OCI-LY7 (cell line): Measurements from ENCODE around the gene ZNRD2. TPM values are rescaled to one million over a fixed set of nuclear protein-coding genes. Genes with fewer than 3 reads are reported as not detected.

Experiments
- BruUV-seq: library from RNA; stranded (reverse); fragments of 400-500 nt; replicated peaks from 2 replicates; lab custom pipeline; 2021; lab: Mats Ljungman, UMichigan
- CTCF ChIA-PET: fragments of 300-600 bp; sonication (Branson Sonifier 250); formaldehyde crosslinking; loops from one replicate; lab custom pipeline; 2022; ENCODE audit warnings: antibody characterized with exemption; ENCODE audit not compliant: unreplicated experiment; lab: Charles Lee
- POLR2A ChIA-PET: fragments of 300-600 bp; sonication (Branson Sonifier 250); formaldehyde crosslinking; loops from one replicate; lab custom pipeline; 2022; ENCODE audit warnings: antibody characterized with exemption; lab: Charles Lee
- DNase-seq: peaks from one replicate; pipeline ENCODE4 v3.0.0-alpha.2; 2015; ENCODE audit warnings: low spot score
- H2AFZ ChIP-seq: fragments of 200-600 bp; sonication (generic), shearing (Covaris generic); 2 replicates; pipeline ENCODE4 v1.6.1; 2014; ENCODE audit warnings: mild to moderate bottlenecking, antibody characterized with exemption, low read length, moderate library complexity
- H3K27ac ChIP-seq: fragments of 200-600 bp; sonication (generic); 2 replicates; pipeline ENCODE4 v1.5.1; 2014; ENCODE audit warnings: mixed run types, low read depth, mild to moderate bottlenecking, moderate library complexity, low read length, inconsistent platforms; ENCODE audit not compliant: poor library complexity, severe bottlenecking
- H3K36me3 ChIP-seq: fragments of 200-600 bp; sonication (generic); 2 replicates; pipeline ENCODE4 v1.6.1; 2014; ENCODE audit warnings: mild to moderate bottlenecking, antibody characterized with exemption, low read length, moderate library complexity, mixed read lengths; ENCODE audit not compliant: insufficient read depth
- H3K4me1 ChIP-seq: fragments of 200-600 bp; sonication (generic); 2 replicates; pipeline ENCODE4 v1.5.1; 2014; ENCODE audit warnings: mild to moderate bottlenecking, low read length; ENCODE audit not compliant: insufficient read depth, poor library complexity, severe bottlenecking
- H3K4me2 ChIP-seq: fragments of 200-600 bp; sonication (generic); 2 replicates; pipeline ENCODE4 v1.6.1; 2014; ENCODE audit warnings: mild to moderate bottlenecking, low read length
- H3K4me3 ChIP-seq: fragments of 200-600 bp; sonication (generic); 2 replicates; pipeline ENCODE4 v1.5.1; 2014; ENCODE audit warnings: mild to moderate bottlenecking, low read depth, low read length; ENCODE audit not compliant: poor library complexity, severe bottlenecking
- H3K79me2 ChIP-seq: fragments of 200-600 bp; sonication (generic); 2 replicates; pipeline ENCODE4 v1.6.1; 2016; ENCODE audit warnings: low read depth, mild to moderate bottlenecking, low read length, moderate library complexity, mixed read lengths; ENCODE audit not compliant: insufficient read depth
- H3K9me2 ChIP-seq: fragments of 200-600 bp; sonication (generic); 2 replicates; pipeline ENCODE4 v1.6.1; 2016; ENCODE audit warnings: mild to moderate bottlenecking, low read length, mixed read lengths; ENCODE audit not compliant: insufficient read depth
- H3K9me3 ChIP-seq: fragments of 200-600 bp; sonication (generic); 2 replicates; pipeline ENCODE4 v1.6.1; 2014; ENCODE audit warnings: mild to moderate bottlenecking, mixed run types, low read length, mixed read lengths
- H4K20me1 ChIP-seq: fragments of 200-600 bp; sonication (generic); 2 replicates; pipeline ENCODE4 v1.6.1; 2014; ENCODE audit warnings: mild to moderate bottlenecking, antibody characterized with exemption, low read length, moderate library complexity, mixed read lengths; ENCODE audit not compliant: insufficient read depth
- EZH2phosphoT487 ChIP-seq: fragments of 200-600 bp; sonication (generic); IDR thresholded peaks from 2 replicates; pipeline ENCODE4 v1.6.1; 2018; ENCODE audit warnings: low read depth, borderline replicate concordance, mild to moderate bottlenecking, mixed run types, antibody characterized with exemption, low read length, moderate library complexity, mixed read lengths
- intact Hi-C: fragments of 100-400 bp; cut with micrococcal nuclease; formaldehyde crosslinking; loops from one replicate; pipeline ENCODE4 v1.10.0; 2022; ENCODE audit not compliant: unreplicated experiment
- total RNA-seq, 2 experiments: library from RNA; depleted of rRNA in 1 of 2; stranded (reverse); fragments of >200 nt in 1 of 2; shearing (Covaris generic) in 1 of 2; gene quantifications; 2 replicates each; pipeline ENCODE4 v1.2.3, GENCODE V29; 2014 to 2022
- TF ChIP-seq, protein P1 (sequence below): fragments of 200-600 bp; sonication (generic); conservative IDR thresholded peaks from 2 replicates; pipeline ENCODE4 v1.5.1; 2014; ENCODE audit warnings: mild to moderate bottlenecking, antibody characterized with exemption, low read length, moderate library complexity, mixed read lengths

Gene ZNRD2
- total RNA-seq, 2 experiments from 2014 or later = 43.4 to 60.4 TPM

DNA sequence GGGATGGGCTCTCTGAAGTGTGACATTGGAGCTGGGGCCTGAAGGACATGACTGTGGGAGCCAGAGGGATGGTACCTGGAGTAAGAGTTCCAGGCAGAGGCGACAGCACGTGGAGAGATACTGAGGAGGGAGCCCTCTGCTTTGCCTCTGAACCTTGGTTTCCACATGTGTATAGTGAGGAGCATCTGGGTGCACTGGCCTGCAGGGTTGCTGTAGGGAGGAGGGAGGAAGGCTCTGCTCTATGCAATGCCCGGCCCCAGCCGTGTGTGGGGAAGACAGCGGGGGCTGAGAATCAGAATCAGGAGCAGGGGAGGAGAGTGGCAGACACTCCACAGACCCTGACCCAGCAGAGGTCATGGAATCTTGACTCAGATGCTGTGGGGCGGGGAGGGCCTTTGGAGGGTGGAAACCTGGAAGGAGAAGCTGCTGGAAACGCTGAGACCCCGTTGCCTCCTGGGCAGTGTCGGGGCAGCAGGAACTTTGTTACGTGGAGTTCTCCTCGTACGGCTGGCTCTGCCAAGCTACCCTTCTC, 41.4 kb upstream of the ZNRD2 start:
- peaks cover 7% of the 10 kb centered on the region; the same call in 1 of the 2 replicates for H3K79me2 ChIP-seq
- H3K4me2 ChIP-seq = no peak overlapping the region
- peaks cover 21% of the 10 kb centered on the region for H3K4me1 ChIP-seq
- H4K20me1 ChIP-seq = no peaks in the 10 kb centered on the region
- peaks cover 29% of the 10 kb centered on the region; the same call in 1 of the 2 replicates for H3K36me3 ChIP-seq
- ChIA-PET POLR2A (no interaction called here), CTCF (no interaction called here)
- no peak overlapping the region for H3K4me3 ChIP-seq
- H3K9me2 ChIP-seq = no peaks in the 10 kb centered on the region
- no peak overlapping the region for H3K27ac ChIP-seq
- intact Hi-C loops = no loop called here
- no peak for DNase-seq
- H2AFZ ChIP-seq = no peak overlapping the region
- no peaks in the 10 kb centered on the region for H3K9me3 ChIP-seq
- no TSS peak for BruUV-seq
- TF ChIP-seq EZH2phosphoT487 = no peak
- TF ChIP-seq, protein P1, sequence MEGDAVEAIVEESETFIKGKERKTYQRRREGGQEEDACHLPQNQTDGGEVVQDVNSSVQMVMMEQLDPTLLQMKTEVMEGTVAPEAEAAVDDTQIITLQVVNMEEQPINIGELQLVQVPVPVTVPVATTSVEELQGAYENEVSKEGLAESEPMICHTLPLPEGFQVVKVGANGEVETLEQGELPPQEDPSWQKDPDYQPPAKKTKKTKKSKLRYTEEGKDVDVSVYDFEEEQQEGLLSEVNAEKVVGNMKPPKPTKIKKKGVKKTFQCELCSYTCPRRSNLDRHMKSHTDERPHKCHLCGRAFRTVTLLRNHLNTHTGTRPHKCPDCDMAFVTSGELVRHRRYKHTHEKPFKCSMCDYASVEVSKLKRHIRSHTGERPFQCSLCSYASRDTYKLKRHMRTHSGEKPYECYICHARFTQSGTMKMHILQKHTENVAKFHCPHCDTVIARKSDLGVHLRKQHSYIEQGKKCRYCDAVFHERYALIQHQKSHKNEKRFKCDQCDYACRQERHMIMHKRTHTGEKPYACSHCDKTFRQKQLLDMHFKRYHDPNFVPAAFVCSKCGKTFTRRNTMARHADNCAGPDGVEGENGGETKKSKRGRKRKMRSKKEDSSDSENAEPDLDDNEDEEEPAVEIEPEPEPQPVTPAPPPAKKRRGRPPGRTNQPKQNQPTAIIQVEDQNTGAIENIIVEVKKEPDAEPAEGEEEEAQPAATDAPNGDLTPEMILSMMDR = no peak

DNA sequence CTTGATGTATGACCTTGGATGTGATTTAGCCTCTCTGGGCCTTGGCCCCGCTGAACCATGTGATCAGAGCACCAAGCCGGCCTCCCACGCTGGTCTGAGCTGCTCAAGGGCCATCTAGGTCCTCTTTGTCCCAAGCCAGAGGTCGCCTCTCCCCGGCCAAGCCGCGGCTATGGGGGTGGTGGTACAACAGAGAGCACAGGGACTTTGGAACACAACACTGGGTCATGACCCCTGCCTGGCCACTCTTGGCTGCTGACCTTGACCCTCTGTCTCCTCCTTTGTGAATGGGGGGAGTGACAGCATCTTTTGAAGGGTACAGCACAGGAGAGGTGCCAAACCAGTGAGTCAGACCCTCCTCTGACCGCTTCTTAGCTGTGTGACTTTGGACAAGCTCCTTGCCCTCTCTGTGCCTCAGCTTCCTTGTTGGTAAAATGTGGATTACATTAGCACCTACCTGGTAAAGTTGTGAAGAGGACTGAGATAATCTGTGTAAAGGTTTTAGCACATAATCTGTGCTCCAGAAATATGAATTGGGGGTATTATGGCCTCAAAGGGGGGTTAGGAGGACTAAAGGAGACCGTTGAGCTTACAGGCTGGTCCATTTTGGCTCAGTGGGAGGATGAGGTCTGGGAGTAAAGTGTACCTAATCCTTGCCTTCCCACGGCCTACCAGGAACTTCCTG, 40.7 kb upstream of the ZNRD2 start:
- H3K4me2 ChIP-seq = no peak overlapping the region
- no peaks in the 10 kb centered on the region for H4K20me1 ChIP-seq
- ChIA-PET CTCF (interaction anchor here (1.0 kb wide), 1 partner anchor 9 kb away, joined by 3 read pairs; no protein-coding TSS in a partner anchor), POLR2A (no interaction called here)
- H3K4me1 ChIP-seq = peaks cover 16% of the 10 kb centered on the region
- no peaks in the 10 kb centered on the region for H3K9me3 ChIP-seq
- H3K9me2 ChIP-seq = no peaks in the 10 kb centered on the region
- no peak for DNase-seq
- peaks cover 7% of the 10 kb centered on the region; the same call in 1 of the 2 replicates for H3K79me2 ChIP-seq
- TF ChIP-seq EZH2phosphoT487 = no peak
- TF ChIP-seq, protein P1 = no peak
- no TSS peak for BruUV-seq
- peaks cover 29% of the 10 kb centered on the region; the same call in 1 of the 2 replicates for H3K36me3 ChIP-seq
- H2AFZ ChIP-seq = no peak overlapping the region
- intact Hi-C loops = no loop called here
- no peak overlapping the region for H3K4me3 ChIP-seq
- H3K27ac ChIP-seq = no peak overlapping the region

DNA sequence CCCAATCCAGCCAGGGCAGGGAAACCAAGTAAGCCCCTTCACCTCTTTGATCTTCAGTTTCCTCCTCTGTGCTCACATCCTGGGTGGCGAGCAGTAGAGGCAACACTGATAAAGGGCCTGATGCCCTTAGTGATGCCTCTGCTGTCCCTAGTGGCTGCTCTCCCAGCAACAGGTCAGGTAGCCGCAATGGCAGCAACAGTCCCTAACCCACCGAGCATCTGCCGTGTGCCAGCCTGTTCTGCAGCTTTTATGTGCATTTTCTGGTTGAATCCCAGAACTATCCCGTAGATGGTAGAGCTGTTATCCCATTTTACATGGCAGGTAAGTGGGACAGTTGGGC, 40.1 kb upstream of the ZNRD2 start:
- peaks cover 29% of the 10 kb centered on the region; the same call in 1 of the 2 replicates for H3K36me3 ChIP-seq
- H4K20me1 ChIP-seq = no peaks in the 10 kb centered on the region
- no TSS peak for BruUV-seq
- H3K4me2 ChIP-seq = no peak overlapping the region
- ChIA-PET CTCF (interaction anchor here (1.0 kb wide), 1 partner anchor 8 kb away, joined by 3 read pairs; no protein-coding TSS in a partner anchor), POLR2A (no interaction called here)
- peaks cover 16% of the 10 kb centered on the region for H3K4me1 ChIP-seq
- H2AFZ ChIP-seq = no peak overlapping the region
- no peak overlapping the region for H3K27ac ChIP-seq
- no peaks in the 10 kb centered on the region for H3K9me2 ChIP-seq
- intact Hi-C loops = no loop called here
- TF ChIP-seq, protein P1 = peak; percentile 76
- TF ChIP-seq EZH2phosphoT487 = no peak
- no peak overlapping the region for H3K4me3 ChIP-seq
- peak; percentile 77 for DNase-seq
- H3K79me2 ChIP-seq = peaks cover 7% of the 10 kb centered on the region; the same call in 1 of the 2 replicates
- no peaks in the 10 kb centered on the region for H3K9me3 ChIP-seq
